ENCODE measurements around the gene GLIS1.

The GLIS1 gene

DNA sequence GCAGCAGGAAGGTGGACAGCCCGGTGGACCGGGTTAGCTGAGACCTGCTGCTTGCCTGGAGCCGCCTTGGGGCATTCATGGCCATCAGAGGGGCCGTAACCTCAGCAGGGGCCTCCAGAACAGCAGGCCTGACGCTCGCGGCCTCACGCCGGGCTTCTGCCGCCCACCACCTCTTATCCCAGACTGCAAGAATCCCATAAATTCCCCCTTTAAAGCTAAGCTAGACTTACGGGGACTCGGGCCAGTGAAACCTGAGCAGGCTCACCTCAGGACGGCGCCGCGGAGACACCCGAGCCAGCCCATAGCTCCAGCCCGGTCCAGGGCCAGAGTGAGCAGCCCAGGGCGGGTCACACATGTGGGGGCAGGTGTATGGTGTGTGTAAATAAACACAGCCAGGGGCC, 132.3 kb downstream of the GLIS1 start:
- in situ Hi-C loops (cut with MboI; ENCODE audit: low pct_unique_long_range_greater_than_20kb, low sequenced_read_pairs, unreplicated experiment): no loop called here
- TF ChIP-seq, protein P1, sequence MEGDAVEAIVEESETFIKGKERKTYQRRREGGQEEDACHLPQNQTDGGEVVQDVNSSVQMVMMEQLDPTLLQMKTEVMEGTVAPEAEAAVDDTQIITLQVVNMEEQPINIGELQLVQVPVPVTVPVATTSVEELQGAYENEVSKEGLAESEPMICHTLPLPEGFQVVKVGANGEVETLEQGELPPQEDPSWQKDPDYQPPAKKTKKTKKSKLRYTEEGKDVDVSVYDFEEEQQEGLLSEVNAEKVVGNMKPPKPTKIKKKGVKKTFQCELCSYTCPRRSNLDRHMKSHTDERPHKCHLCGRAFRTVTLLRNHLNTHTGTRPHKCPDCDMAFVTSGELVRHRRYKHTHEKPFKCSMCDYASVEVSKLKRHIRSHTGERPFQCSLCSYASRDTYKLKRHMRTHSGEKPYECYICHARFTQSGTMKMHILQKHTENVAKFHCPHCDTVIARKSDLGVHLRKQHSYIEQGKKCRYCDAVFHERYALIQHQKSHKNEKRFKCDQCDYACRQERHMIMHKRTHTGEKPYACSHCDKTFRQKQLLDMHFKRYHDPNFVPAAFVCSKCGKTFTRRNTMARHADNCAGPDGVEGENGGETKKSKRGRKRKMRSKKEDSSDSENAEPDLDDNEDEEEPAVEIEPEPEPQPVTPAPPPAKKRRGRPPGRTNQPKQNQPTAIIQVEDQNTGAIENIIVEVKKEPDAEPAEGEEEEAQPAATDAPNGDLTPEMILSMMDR (IDR thresholded peaks at IDR 0.05; ENCODE audit: extremely low read depth, insufficient read depth, missing control alignments): no peak
- DNase-seq (ENCODE audit: low spot score): no peak

DNA sequence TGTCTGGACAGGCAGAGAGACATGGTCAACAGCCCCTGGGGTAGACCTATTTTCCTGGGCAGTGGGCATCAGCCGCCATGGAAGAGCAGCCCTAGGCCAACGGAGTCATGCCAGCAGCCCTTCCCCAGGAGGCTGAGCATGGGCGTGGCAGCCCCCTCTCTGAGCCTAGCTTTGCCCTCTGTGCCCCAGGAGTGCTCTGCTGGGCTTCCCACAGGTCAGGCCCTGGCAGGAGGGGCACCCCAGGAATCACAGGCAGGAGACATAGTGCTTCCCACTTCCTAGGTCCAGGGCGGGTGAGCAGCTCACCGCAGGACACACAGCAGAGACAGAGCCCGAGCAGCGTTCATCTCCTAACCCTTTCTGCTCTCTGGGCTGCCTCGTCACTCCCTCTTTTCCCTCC, 132.8 kb downstream of the GLIS1 start:
- DNase-seq (ENCODE audit: low spot score): no peak
- TF ChIP-seq, protein P1 (IDR thresholded peaks at IDR 0.05; ENCODE audit: extremely low read depth, insufficient read depth, missing control alignments): no peak
- in situ Hi-C loops (cut with MboI; ENCODE audit: low pct_unique_long_range_greater_than_20kb, low sequenced_read_pairs, unreplicated experiment): no loop called here

DNA sequence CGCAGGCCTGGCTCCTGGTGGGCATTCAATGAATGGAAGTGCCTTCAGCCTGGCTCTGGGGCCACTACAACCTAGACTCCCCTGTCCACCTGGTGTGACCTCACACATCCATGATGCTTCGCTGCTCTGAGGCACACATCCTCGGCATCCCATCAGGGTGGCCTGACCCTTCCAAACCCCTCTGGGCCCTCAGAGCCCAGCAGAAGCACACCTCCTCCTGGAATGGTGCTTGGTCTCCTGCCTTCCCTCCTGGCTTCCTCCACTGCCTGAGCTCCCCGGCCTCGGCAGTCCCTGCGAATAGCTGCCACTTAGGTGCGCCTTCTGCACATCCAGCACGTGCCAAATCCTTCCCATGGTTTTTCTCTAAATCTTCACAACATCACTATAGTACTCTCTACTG, 133.8 kb downstream of the GLIS1 start:
- TF ChIP-seq, protein P1 (IDR thresholded peaks at IDR 0.05; ENCODE audit: extremely low read depth, insufficient read depth, missing control alignments): no peak
- no peak for DNase-seq (ENCODE audit: low spot score)
- in situ Hi-C loops (cut with MboI; ENCODE audit: low pct_unique_long_range_greater_than_20kb, low sequenced_read_pairs, unreplicated experiment): no loop called here

DNA sequence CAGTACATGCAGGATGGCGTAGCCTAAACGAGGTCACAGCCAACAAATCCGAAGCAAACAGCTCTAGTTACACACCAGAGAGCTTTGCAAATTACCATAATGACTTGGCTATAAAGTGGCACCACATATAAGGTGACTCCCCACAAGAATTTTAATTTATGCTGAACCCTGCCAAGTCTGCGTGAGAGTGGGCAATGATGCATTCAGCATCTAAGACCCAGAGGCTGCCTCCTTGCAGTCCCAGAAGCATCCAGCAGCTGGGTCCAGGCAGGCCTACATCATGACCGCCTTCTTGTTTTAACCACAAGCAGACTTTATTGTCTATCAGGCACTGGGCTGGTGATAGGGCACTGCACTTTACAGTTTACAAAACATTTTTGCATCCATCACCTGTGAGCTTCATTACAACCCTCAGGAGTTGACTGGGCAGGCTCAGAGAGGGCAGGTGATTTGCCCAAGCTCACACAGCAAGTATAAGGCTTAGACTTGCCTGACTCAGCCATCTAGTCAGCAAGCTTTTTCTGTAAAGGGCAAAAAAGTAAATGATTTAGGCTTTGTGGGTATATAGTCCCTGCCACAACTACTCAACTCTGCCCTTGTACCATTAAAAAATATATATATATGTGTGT, 134.6 kb downstream of the GLIS1 start:
- TF ChIP-seq, protein P1 (IDR thresholded peaks at IDR 0.05; ENCODE audit: extremely low read depth, insufficient read depth, missing control alignments): no peak
- in situ Hi-C loops (cut with MboI; ENCODE audit: low pct_unique_long_range_greater_than_20kb, low sequenced_read_pairs, unreplicated experiment): no loop called here
- no peak for DNase-seq (ENCODE audit: low spot score)

DNA sequence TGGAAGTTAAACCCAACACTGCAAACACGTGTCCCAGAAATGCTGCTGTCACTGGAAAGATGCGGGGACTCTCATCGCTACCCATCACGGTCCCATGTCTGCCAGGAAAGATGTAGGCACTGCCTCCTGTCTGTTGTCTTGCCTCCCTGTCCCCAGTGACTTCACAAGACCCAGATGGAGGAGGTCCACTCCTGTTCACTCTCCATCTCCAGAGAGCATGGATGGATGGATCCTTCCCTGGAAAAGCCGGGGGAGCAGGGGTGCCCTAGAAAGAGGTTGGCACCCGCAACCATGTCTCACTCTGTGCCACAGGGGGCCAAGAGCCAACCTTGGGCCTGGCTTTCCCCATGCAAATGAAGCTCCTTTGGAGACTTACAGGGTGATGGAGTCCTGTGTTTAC, 135.5 kb downstream of the GLIS1 start:
- TF ChIP-seq, protein P1 (IDR thresholded peaks at IDR 0.05; ENCODE audit: extremely low read depth, insufficient read depth, missing control alignments): no peak
- DNase-seq (ENCODE audit: low spot score): no peak
- in situ Hi-C loops (cut with MboI; ENCODE audit: low pct_unique_long_range_greater_than_20kb, low sequenced_read_pairs, unreplicated experiment): no loop called here

DNA sequence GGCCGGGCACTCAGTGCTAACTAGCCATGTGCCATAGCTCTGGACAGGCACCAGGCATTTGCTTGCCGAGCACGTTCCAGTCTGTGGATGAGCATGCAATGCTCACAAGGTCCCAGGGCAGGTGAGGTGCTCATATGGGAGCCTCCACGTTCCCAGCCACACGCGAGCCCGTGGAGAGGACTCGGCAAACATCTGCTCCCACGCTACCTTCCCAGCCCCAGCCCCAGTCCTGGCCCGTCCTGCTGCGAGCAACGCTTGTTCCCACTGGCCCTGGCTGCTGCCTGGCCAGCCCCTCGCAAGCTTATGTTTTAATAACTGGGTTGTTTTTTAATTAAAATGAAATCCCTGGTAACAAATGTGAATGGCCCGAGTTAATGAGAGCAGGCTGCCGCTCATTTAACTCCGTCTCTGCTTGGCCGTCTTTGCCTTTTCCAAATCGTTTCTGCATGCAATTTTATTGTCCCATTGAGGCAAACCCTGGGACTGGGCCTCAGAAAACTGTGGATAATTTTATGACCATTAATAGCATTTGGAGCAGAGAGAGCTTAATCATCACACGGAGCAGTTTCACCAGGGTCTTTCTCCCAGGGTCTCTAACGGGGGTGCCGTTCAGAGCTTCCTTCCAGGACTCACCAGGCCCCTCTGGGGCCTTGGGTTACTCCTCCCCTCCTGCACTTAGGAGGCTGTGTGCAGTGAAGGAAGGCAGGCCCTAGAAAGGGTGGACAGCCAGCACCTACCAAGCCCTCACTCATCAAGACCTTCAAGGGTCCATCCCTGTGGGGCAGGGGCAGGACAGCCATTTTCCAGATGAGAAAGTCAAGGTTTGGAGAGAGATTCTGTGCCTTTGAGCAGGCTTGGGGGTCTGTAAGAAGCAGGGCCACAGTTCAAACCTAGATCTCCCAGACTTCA, 136.8 kb downstream of the GLIS1 start:
- in situ Hi-C loops (cut with MboI; ENCODE audit: low pct_unique_long_range_greater_than_20kb, low sequenced_read_pairs, unreplicated experiment): no loop called here
- no peak for DNase-seq (ENCODE audit: low spot score)
- TF ChIP-seq, protein P1 (IDR thresholded peaks at IDR 0.05; ENCODE audit: extremely low read depth, insufficient read depth, missing control alignments): no peak

All from GM13977 (cell line).